GM18520 (cell line): ENCODE data around the gene SYNE1.
"Not testable (repeated sequence)": the region's sequence is repeated elsewhere in the genome, so short reads cannot be mapped to it uniquely, and the experiment has no call there.

Experiments
- ATAC-seq: cut with Tn5 transposase; IDR thresholded peaks from one replicate; pipeline ENCODE4 v1.9.1; 2021; ENCODE audit not compliant: unreplicated experiment

SYNE1 gene

DNA sequence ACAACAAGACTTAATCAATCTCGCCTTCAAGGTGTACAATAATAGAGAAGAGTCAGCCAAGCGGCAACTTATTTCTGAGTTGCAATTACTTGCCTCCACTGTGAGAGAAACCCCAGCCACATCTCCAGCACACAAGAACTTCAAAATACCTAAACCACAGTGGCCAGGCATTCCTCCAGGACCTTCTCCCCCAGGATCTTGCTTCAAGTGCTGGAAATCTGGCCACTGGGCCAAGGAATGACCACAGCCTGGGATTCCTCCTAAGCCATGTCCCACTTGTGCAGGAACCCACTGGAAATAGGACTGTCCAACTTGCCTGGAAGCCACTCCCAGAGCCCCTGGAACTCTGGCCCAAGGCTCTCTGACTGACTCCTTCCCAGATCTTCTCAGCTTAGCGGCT is 144.9 kb downstream of the SYNE1 start:
- not testable (repeated sequence) for ATAC-seq

DNA sequence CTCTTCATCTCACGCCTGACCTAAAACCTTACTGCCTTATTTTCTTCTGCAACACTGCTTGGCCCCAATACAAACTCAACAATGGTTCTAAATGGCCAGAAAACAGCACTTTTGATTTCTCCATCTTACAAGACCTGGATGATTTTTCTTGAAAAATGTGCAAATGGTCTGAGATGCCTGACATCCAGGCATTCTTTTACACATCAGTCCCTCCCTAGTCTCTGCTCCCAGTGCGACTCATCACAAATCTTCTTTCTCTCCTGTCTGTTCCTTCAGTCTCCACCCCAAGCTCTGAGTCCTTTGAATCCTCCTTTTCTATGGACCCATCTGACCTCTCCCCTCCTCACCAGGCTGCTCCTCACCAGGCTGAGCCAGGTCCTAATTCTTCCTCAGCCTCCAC is 145.7 kb downstream of the SYNE1 start:
- ATAC-seq, result not testable (repeated sequence)

DNA sequence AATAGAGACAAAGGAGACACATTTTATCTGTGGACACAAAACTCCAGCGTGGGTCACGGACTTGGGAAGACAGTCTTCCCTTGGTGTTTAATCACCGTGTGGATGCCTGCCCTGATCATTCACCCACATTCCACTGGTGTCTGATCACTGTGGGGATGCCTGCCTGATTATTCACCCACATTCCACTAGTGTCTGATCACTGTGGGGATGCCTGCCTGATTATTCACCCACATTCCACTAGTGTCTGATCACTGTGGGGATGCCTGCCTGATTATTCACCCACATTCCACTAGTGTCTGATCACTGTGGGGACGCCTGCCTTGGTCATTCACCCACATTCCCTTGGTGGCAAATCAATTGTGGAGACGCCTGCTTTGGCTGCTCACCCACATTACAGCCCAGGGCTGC is 146.2 kb downstream of the SYNE1 start:
- not testable (repeated sequence) for ATAC-seq

DNA sequence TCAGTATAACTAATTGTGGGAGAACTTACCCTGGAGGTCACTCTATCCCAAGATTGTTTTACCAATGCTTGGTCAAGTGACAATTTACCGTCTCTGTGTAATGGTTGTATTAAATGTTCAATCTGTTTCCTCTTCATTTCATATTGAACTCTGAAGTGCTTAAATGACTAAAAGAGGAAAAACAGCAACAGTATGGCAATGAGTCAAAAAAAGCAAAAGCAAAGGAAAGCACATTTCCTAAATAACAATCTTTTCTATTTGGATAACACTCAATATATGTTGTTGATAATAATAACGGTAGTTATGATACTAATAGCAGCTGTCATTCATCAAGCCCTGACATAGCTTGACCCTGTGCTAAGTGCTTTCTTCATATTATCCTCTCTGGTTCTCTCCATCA is 152.4 kb downstream of the SYNE1 start:
- no peak for ATAC-seq

DNA sequence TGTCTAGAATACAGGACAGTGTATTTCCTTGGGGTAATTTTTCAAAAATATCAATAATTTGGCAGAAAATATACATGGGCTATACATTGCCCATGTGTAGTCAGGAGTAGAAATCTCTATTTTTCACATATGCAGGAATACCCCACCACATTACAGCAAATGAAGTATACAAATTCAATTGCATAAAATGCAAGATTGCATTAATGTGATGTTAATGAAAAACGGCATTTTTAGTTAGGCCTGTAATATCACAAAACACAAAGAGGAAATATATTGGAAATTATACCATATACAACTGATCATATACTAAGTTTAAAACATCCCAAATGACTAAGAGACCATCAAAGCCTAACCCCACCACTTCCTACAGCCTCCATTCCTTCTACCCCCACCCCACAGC is 154.9 kb downstream of the SYNE1 start:
- no peak for ATAC-seq

DNA sequence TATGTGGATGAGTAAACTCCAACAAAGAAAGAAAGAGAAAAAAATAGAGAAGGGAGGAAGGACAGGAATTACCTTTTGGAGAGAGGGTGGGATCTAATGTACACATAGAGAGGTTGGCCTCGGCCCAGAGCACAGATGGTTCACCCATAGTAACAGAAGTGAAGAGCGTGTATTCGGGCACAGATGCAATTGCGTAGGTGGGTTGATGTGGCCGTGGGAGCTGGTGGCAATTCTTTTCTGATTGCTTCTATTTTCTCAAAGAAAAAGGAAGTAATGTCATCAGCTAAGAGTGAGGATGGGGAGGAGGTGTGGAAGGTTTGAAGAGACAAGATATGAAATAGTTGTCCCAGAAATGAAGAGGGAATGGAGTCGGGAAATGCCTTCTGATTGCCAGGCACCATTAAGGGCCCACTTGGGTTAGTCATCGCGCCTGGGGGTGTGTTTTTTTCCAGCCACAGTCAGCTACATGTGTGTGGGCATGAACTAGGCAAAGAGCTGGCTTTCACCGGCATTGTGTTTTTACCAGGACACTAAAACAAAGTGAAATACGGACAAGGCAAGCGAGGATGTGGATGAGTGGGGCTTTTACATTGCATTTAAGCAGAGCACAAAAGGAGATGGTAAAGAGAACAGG is 158.7 kb downstream of the SYNE1 start:
- no peak for ATAC-seq

DNA sequence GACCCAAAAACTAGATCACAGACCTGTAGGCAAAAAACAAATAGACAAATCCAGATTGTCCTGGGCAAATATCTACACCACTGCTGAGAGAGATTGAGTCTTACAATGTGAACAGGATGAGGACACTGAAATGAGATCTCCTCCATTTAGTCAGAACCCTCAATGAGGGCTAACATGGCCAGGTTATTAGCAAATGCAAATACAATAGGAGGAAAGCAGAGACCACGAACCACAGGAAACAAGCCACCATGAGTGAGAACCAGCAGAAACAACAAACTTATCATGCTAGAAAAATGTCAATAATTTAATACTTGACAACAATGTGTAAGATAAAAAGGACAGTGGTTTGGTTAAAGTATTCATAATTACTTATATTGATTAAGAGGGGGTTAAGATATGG is 162.8 kb downstream of the SYNE1 start:
- ATAC-seq, result no peak

DNA sequence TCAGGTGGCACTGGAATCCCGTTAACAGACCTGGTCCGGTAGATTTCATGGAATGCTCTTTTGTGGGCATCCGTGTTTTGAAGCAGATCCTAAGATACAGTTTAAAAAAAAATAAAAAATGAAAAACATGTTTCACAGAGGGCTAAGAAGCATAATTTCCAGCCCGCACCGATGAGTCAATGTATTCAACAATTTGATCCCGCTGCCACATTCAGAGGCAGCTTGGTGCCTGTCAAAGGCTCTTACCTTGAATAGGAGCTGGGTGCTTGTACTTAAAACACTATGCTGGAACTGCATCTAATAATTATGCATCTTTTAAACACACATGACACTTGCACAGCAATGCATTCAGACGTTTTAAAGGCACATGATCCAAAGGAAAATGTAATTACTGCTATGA is 164.8 kb downstream of the SYNE1 start:
- ATAC-seq, result no peak

DNA sequence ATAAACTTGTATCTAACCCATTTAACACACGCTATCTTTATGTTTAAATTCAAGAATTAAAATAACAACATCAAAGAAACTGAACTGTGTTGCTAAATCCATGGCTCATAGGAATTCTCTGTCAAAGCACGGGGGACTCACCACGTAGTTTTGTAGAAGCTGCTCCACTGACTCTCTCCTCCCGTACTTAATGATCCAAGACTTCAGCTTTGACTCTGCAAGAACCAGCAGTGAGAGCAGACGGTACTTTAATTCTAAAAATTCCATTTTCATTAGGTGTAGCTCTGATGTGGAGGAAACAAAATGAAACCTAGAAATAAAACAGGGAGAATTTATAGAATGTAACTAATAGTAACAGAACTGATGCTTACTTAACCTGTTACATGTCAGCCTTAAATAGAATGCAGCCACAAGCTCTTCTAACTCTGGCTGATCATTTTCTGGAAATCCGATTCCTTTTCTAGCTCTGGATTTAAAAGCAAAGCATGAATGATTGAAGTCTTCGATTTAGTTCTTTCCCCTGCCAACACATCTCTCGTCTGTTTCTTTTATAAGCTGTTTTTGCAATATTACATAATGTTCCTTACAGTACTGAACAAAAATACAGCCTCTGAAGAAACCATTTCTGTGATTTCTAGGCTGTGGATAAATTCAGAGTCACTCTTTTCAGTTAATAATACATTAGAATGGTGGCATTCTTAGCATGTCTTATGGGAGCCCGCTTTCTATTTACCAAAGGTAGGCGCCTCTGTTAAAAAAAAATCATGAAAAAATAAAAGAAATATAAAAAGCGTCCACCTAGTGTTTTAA is 165.5 kb downstream of the SYNE1 start:
- ATAC-seq, result no peak

DNA sequence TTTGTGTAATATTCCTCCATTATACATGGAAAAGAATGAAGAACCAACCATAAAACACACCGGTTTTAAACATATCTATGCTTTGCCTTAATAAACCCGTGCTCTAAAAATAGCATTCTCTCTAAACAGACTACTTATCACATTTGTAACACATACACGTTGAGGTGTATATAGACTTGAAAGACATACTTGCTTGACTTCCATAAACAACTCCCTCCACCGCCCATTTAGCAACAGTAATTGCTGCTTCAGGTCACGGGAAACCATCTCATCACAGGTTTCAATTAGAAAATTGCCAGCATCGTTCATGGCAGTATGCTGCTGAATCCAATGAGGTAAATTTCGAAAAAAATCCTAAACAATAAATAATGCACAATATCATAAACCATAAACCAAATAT is 174.0 kb downstream of the SYNE1 start:
- ATAC-seq, result no peak

DNA sequence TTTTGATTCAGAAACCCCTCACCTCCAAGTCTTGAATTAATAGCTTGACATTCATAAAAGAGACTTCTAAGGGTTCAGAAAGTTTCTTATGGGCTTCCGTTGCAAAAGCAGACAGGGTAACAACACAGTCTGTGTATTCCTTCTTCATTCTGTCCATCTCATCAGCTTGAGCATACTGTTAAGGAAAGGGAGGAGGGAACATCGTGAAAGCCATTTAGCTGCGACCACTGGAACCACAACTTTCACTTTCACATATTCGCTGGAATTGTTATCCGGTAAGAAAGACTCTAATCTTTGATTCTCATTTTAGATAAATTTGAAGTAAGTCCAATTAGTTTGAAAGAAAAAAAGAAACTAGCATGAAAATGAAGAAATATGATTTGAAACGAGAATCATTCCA is 174.4 kb downstream of the SYNE1 start:
- no peak for ATAC-seq

DNA sequence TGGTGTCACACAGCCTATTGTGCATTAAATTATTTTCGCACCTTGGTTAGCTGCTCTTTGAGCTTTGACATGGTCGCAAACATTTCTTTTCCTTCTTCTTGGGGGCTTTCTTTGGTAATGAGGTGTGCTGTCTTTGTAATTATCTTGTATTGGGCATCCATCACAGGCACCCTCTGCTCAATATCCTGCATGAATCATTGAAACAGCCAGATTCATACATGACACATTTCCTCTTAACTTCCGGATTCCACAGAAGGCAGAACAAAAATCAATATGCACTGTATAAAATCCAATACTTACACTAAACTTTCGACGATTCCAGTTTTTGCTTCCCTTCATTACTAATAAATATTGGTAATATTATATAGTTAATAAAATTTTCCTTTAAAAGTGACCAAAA is 175.6 kb downstream of the SYNE1 start:
- no peak for ATAC-seq

DNA sequence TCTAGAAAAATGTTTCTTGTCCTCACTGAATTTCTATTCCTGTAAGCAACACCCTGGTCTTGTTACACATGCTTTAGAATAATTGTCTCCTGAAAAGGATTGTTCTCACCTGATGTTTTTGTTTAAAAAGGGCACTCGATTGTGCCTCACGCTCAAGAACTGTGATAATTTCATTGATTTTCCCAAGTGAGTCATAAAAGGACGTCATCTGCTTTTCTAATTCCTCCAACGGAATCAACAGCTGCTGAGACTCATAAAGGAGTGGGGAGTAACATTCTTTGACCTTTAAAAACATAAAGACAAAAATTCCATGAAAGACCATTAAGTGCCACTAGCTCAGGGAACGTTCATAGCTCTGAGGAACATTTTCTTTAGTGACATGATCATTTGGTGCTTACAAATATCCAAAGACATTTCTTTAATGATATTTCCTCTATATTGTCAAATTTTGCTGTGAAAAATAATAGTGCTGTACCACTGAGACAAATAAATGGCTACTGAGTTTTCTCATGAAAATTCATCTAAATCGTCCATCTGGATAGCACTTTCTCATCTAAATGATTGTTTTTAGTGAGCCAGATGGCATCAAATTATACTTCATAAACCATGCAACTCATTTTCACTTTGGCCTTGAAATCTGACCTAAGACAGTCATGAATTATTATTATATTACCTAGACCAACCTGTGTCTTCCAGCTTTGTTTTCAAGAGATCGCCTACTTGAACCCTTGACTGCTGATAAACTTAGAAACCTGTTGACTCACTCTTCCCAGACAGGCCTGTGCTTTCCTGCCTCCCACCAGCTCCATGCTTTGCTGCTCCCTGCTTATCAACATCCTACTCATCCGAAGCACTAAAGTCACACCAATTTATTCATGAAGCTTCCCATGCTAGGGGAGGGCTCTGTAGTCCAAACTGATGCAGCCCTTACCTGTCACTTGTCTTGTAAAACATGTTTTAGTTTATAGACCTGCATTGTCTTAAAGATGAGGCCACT is 178.2 kb downstream of the SYNE1 start:
- ATAC-seq, result no peak

DNA sequence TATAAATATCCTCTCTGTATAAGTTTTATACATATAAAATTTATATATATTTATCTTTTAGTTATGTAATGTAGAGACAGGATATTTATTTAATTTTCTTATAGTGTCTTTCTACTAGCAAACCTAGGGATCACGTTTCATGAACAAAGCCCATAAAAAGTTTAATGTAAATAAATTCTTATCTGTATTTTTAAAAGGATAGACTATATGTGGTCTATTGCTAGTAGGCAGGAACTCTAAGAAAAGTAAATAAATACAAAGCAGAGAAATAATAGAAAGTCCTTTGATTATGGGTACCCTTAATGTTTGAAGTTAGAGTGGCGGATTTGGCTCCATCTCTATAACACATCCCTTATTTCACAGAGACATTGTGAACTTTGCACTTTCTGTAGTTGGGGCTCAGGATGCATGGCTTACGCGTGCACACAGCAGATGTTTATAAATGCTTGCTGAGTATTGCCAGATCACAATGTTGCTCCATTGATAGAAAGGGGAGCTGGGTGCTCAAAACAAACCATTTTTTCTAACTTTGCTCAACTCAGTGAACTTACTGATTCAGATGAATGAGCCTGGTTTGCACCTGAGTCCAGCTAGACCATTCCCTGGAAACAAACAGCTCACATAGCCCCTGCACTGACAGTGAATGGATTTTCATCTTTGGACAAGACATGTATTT is 179.1 kb downstream of the SYNE1 start:
- ATAC-seq, result no peak

DNA sequence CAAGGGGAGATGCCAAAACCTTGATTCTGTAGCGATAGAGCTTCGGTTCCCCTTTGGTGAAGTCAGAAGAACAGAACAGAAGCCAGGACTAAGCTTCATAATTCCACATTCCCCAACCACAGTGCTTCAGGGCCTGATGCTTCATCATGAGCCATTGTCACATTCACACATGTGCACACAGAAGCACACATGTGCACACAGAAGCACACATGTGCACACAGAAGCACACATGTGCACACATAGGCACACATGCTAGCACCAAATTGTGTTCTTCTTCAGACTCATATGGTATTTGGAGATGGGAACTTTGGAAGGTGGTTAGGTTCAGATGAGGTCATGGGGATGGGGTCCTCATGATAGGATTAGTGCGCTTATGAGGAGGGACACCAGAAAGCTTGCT is 183.2 kb downstream of the SYNE1 start:
- ATAC-seq, result no peak

DNA sequence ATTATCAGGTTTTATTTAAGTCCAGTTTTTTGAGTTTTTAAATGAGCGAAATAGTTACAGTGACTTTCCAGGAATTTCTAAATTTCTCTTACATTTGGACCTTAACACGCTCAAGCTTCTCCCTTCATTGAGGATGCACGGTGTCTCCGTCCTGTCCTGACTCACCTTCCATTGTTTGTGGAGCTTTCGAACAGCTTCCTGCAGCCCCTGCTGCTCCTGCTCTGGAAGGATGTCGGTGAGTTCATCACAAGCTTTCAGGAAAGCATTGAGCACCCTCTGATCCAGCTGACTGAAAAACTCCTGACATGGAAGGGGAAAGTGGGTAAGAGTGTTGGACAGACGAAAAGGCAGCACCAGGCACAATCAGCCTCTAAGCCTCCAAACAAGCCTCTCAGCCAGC is 183.7 kb downstream of the SYNE1 start:
- ATAC-seq, result no peak

DNA sequence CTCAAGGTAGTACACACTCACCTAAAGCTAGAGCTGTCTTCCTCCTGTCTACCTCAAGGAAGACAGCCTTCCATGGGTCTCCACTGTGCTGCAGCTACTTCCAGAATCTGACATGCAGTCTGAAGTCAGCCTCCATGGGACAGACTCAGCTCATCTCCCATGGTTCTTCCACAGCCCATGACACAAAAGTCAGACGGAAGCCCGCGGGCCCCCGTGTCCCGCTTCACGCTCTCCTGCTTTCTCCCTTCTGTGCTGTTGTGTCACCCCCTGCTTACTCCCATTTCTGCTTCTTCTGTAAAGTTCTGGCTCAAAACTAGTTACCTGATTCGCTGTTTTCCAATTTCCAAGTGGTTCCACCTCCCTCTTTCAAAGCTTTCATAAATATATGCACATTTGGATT is 184.5 kb downstream of the SYNE1 start:
- ATAC-seq, result no peak

DNA sequence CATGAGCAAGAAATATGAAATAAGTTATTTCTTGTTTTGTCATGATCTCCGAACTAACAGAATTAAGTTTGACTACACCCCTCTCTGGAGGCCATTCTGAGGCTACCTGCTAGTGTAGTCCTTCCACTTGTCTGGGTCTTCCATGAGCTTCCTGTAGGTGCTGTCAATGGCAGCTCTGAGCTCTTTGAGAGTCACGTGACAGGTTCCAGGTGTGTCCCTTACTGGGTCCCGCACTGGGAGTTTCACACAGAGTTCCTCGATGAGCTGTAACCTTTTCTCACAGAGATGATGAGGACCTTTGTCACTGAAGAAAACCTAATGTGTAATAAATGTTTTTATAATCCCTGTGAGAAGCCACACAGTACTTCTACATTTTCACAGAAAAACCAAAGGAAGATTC is 186.6 kb downstream of the SYNE1 start:
- no peak for ATAC-seq

DNA sequence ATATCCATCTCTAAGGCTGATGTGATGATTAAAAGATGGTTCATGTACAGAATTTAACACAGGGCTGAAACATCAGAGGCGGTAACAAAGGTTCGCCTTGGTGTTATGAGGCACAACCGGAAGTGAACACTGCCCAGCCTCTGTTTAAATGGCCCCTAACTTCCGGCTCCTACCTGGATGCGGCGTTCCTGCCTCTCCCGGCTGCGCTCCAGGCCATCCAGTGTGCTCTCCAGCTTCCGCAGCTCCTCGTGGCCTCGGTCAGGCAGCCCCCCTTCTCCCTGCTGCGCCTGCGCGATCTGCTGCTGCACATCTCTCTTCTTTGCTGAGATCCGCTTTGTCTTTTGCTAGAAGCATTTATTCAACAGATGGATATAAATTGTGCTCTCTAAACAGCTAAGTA is 195.3 kb downstream of the SYNE1 start:
- ATAC-seq, result no peak

DNA sequence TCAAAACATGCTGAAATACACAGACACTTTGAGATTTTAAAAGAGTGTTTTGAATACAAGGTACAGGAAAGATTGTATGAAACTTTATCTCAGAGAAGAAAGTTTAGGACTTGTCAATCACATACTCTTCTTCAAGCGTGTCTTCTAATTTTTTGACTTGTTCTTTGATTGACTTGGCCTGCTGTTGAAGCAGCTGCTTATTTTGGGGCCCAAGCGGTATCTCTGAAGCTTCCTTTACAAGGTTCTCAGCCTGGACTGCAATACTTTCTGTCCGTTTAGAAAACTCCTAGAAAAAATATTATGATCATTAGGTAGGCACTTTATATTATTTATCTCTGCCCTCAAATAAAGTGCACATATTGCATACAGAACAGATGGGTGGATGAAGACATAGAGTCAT is 201.3 kb downstream of the SYNE1 start:
- no peak for ATAC-seq

DNA sequence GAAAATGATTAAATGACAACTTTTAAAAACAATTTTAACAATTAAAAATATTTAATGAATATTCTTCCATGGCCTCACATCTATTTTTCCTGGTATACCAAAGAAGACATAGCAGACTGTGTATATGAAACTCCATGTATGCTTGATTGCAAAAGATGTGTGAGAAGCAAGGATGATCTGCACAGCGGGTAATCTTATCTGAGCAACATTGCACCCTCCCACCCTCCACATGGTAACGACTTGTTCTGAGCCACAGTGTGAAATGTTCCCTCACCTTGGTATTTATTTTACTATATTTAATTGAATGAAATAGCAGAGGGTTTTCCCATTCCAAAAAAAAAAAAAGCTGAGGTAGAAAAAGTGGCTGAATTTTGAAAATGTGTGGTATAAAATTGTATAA is 204.4 kb downstream of the SYNE1 start:
- no peak for ATAC-seq
